ENCODE results near the gene ARPC5.

DNA sequence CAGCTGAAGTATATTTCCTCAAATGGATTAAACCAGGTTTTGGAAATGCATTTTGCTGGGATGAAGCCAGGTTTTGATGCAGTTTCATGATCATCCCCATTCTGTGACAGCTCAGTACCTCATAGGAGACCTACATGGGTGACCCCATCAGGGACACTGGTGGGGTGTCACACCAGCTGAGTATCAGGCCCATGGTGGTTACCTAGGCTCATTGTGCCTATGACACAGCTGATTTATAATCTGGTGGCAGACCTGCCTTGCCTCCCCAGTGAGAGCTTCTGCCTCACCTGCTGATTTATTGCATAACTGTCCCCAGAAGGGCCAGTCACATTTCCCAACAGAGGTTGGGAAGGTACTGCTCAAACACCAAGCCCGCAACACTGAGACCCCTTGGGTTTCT, 49.1 kb downstream of the ARPC5 start:
- TF ChIP-seq GATA2 (IDR thresholded peaks at IDR 0.05; ENCODE audit: low read depth, low read length) (no peak), GATA3 (IDR thresholded peaks at IDR 0.05; ENCODE audit: low read depth, low read length) (no peak)

All from SH-SY5Y (cell line).